Measurements from ENCODE around the gene TPCN2. TPM values are rescaled to one million over a fixed set of nuclear protein-coding genes. Genes with fewer than 3 reads are reported as not detected.

Gene TPCN2
- polyA plus RNA-seq, 1 donor from 2014 or later = 14.2 TPM

- Histone ChIP-seq H3K9ac (ENCODE audit: low read length) (no peak overlapping the region), H2AFZ (ENCODE audit: low read depth, low read length) (no peak overlapping the region), H3K4me2 (ENCODE audit: low read length) (no peak overlapping the region)
Measured at GRCh38 chr11:69081180-69081579, 32.4 kb downstream of the TPCN2 start.

GRCh38 chr11:69083531-69084247 lies 35.0 kb downstream of the TPCN2 start:
- H4K20me1 ChIP-seq (ENCODE audit: insufficient read depth) = no peaks in the 10 kb centered on the region
- H3K9me2 ChIP-seq (ENCODE audit: insufficient read depth, low read length) = no peaks in the 10 kb centered on the region
- TF ChIP-seq POLR2AphosphoS5 (IDR thresholded peaks at IDR 0.05) (no peak), SMC3 (conservative IDR thresholded peaks at IDR 0.05; ENCODE audit: poor library complexity) (no peak), EZH2 (IDR thresholded peaks at IDR 0.05; ENCODE audit: borderline replicate concordance, insufficient read depth, low read length, poor library complexity, severe bottlenecking) (no peak), EP300 (conservative IDR thresholded peaks at IDR 0.05; ENCODE audit: poor library complexity, severe bottlenecking) (no peak), MXI1 (conservative IDR thresholded peaks at IDR 0.05; ENCODE audit: poor library complexity, severe bottlenecking) (no peak), TAF1 (IDR thresholded peaks at IDR 0.05; ENCODE audit: low read depth) (no peak), RAD21 (conservative IDR thresholded peaks at IDR 0.05) (no peak)
- TF ChIP-seq, protein P1, sequence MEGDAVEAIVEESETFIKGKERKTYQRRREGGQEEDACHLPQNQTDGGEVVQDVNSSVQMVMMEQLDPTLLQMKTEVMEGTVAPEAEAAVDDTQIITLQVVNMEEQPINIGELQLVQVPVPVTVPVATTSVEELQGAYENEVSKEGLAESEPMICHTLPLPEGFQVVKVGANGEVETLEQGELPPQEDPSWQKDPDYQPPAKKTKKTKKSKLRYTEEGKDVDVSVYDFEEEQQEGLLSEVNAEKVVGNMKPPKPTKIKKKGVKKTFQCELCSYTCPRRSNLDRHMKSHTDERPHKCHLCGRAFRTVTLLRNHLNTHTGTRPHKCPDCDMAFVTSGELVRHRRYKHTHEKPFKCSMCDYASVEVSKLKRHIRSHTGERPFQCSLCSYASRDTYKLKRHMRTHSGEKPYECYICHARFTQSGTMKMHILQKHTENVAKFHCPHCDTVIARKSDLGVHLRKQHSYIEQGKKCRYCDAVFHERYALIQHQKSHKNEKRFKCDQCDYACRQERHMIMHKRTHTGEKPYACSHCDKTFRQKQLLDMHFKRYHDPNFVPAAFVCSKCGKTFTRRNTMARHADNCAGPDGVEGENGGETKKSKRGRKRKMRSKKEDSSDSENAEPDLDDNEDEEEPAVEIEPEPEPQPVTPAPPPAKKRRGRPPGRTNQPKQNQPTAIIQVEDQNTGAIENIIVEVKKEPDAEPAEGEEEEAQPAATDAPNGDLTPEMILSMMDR (IDR thresholded peaks at IDR 0.05; ENCODE audit: poor library complexity, severe bottlenecking) = no peak
- TF ChIP-seq, protein P2, sequence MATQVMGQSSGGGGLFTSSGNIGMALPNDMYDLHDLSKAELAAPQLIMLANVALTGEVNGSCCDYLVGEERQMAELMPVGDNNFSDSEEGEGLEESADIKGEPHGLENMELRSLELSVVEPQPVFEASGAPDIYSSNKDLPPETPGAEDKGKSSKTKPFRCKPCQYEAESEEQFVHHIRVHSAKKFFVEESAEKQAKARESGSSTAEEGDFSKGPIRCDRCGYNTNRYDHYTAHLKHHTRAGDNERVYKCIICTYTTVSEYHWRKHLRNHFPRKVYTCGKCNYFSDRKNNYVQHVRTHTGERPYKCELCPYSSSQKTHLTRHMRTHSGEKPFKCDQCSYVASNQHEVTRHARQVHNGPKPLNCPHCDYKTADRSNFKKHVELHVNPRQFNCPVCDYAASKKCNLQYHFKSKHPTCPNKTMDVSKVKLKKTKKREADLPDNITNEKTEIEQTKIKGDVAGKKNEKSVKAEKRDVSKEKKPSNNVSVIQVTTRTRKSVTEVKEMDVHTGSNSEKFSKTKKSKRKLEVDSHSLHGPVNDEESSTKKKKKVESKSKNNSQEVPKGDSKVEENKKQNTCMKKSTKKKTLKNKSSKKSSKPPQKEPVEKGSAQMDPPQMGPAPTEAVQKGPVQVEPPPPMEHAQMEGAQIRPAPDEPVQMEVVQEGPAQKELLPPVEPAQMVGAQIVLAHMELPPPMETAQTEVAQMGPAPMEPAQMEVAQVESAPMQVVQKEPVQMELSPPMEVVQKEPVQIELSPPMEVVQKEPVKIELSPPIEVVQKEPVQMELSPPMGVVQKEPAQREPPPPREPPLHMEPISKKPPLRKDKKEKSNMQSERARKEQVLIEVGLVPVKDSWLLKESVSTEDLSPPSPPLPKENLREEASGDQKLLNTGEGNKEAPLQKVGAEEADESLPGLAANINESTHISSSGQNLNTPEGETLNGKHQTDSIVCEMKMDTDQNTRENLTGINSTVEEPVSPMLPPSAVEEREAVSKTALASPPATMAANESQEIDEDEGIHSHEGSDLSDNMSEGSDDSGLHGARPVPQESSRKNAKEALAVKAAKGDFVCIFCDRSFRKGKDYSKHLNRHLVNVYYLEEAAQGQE (IDR thresholded peaks at IDR 0.05; ENCODE audit: borderline replicate concordance) = no peak
- H3K27me3 ChIP-seq (ENCODE audit: insufficient read depth, low read depth, low read length) = no peaks in the 10 kb centered on the region
- no peak overlapping the region for H3K9ac ChIP-seq (ENCODE audit: low read length)
- no peaks in the 10 kb centered on the region for H3K36me3 ChIP-seq (ENCODE audit: insufficient read depth, low read length)
- no peak overlapping the region for H3K27ac ChIP-seq (ENCODE audit: low read length)
- H3K4me3 ChIP-seq (ENCODE audit: low read length) = no peak overlapping the region
- H3K4me2 ChIP-seq (ENCODE audit: low read length) = no peak overlapping the region
- no peak overlapping the region for H2AFZ ChIP-seq (ENCODE audit: low read depth, low read length)
- H3K9me3 ChIP-seq (ENCODE audit: low read length) = no peaks in the 10 kb centered on the region
- no peaks in the 10 kb centered on the region for H3F3A ChIP-seq (ENCODE audit: insufficient read depth, low read length, poor library complexity, severe bottlenecking)
- no peaks in the 10 kb centered on the region for H3K79me2 ChIP-seq (replicated peaks; ENCODE audit: insufficient read depth, low read length)

More at GRCh38 chr11:69081180-69081579, 32.4 kb downstream of the TPCN2 start:
- Histone ChIP-seq H3K4me3 (ENCODE audit: low read length) (no peak overlapping the region), H3K79me2 (replicated peaks; ENCODE audit: insufficient read depth, low read length) (no peaks in the 10 kb centered on the region), H3K9me3 (ENCODE audit: low read length) (no peaks in the 10 kb centered on the region), H3K36me3 (ENCODE audit: insufficient read depth, low read length) (no peaks in the 10 kb centered on the region), H3K9me2 (ENCODE audit: insufficient read depth, low read length) (no peaks in the 10 kb centered on the region), H3K27me3 (ENCODE audit: insufficient read depth, low read depth, low read length) (no peaks in the 10 kb centered on the region), H3F3A (ENCODE audit: insufficient read depth, low read length, poor library complexity, severe bottlenecking) (no peaks in the 10 kb centered on the region), H3K27ac (ENCODE audit: low read length) (no peak overlapping the region), H4K20me1 (ENCODE audit: insufficient read depth) (no peaks in the 10 kb centered on the region)
- TF ChIP-seq POLR2AphosphoS5 (IDR thresholded peaks at IDR 0.05) (no peak), SMC3 (conservative IDR thresholded peaks at IDR 0.05; ENCODE audit: poor library complexity) (no peak), RAD21 (conservative IDR thresholded peaks at IDR 0.05) (no peak), EZH2 (IDR thresholded peaks at IDR 0.05; ENCODE audit: borderline replicate concordance, insufficient read depth, low read length, poor library complexity, severe bottlenecking) (no peak), MXI1 (conservative IDR thresholded peaks at IDR 0.05; ENCODE audit: poor library complexity, severe bottlenecking) (no peak), EP300 (conservative IDR thresholded peaks at IDR 0.05; ENCODE audit: poor library complexity, severe bottlenecking) (no peak), TAF1 (IDR thresholded peaks at IDR 0.05; ENCODE audit: low read depth) (no peak)
- TF ChIP-seq, protein P2 (IDR thresholded peaks at IDR 0.05; ENCODE audit: borderline replicate concordance) = no peak
- TF ChIP-seq, protein P1 (IDR thresholded peaks at IDR 0.05; ENCODE audit: poor library complexity, severe bottlenecking) = no peak

All from neural cell (in vitro differentiated cells).